OCI-LY3 (cell line): ENCODE data around the gene EGF.

Experiments
- H2AFZ ChIP-seq: fragments of 200-600, 300-600 bp; shearing (Covaris generic); 2 replicates; pipeline ENCODE4 v1.6.0; 2014; ENCODE audit warnings: antibody characterized with exemption, low read depth, low read length
- H3K27ac ChIP-seq: fragments of 200-600, 300-600 bp; sonication (generic); 2 replicates; pipeline ENCODE4 v1.5.1; 2014; ENCODE audit warnings: mild to moderate bottlenecking, low read length, moderate library complexity, mixed read lengths
- H3K27me3 ChIP-seq: fragments of 200-600, 300-600 bp; sonication (generic); 2 replicates; pipeline ENCODE4 v1.6.1; 2014; ENCODE audit warnings: low read depth, low read length, mixed read lengths
- H3K36me3 ChIP-seq: fragments of 200-600, 300-600 bp; sonication (generic); replicated peaks from 2 replicates; pipeline ENCODE3; 2014; ENCODE audit warnings: low read depth, low read length, mixed read lengths
- H3K4me1 ChIP-seq: fragments of 300-600, 200-600 bp; sonication (generic); 2 replicates; pipeline ENCODE4 v1.6.1; 2014; ENCODE audit warnings: low read length, mixed read lengths
- H3K4me2 ChIP-seq: fragments of 200-600, 300-600 bp; sonication (generic); 2 replicates; pipeline ENCODE4 v1.6.1; 2014; ENCODE audit warnings: low read length, mixed read lengths
- H3K4me3 ChIP-seq: fragments of 300-600, 200-600 bp; sonication (generic); 2 replicates; pipeline ENCODE4 v1.5.1; 2014; ENCODE audit warnings: antibody characterized with exemption, mild to moderate bottlenecking, low read length, moderate library complexity
- H3K79me2 ChIP-seq: fragments of 300-600, 200-600 bp; shearing (Covaris generic); 2 replicates; pipeline ENCODE4 v1.6.1; 2014; ENCODE audit warnings: mild to moderate bottlenecking, low read length, mixed read lengths
- H3K9ac ChIP-seq: fragments of 300-600, 200-600 bp; shearing (Covaris generic); 2 replicates; pipeline ENCODE4 v1.6.0; 2014; ENCODE audit warnings: mild to moderate bottlenecking, low read length, moderate library complexity
- H3K9me3 ChIP-seq: fragments of 200-600, 300-600 bp; shearing (Covaris generic); 2 replicates; pipeline ENCODE4 v1.6.1; 2014; ENCODE audit warnings: low read length, mixed read lengths; ENCODE audit not compliant: insufficient read depth
- H4K20me1 ChIP-seq: fragments of 200-600, 300-600 bp; sonication (generic); 2 replicates; pipeline ENCODE4 v1.6.1; 2016; ENCODE audit warnings: low read length, mixed read lengths; ENCODE audit not compliant: insufficient read depth
- CTCF ChIP-seq: fragments of 200-600, 300-600 bp; sonication (generic); IDR thresholded peaks from 2 replicates; pipeline ENCODE4 v1.5.1; 2014; ENCODE audit warnings: antibody characterized with exemption, low read length, low read depth
- EZH2phosphoT487 ChIP-seq: fragments of 200-600 bp; shearing (Covaris generic); IDR thresholded peaks from 2 replicates; pipeline ENCODE4 v1.6.1; 2018; ENCODE audit warnings: antibody characterized with exemption, mixed run types, low read depth

The EGF gene

DNA sequence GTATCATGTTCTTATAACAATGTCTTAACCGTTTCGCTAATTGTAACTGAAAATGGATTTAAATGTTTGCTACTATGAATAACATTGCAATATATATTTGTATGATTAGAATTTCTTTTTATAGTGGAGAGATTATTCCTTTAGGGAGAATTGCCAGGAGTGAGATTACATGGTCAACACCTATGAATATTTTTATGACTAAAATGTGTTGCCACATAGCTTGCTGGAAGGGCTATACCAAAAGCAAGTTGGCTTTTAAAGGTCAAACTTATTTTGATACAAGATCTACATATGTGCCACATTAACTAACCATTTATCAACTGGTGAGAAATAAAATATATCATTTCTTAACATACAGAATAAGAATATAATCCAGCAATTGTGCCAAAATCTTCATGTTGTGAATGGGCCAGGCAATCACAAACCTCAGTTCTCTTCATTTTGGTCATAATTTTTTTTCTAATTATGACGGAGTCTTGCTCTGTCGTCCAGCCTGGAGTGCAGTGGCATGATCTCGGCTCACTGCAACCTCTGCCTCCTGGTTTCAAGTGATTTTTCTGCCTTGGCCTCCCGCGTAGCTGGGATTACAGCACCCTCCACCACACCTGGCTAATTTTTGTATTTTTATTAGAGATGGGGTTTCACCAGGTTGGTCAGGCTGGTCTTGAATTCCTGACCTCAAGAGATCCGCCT lies 10.0 kb upstream of the EGF start:
- no peaks in the 10 kb centered on the region for H3K27me3 ChIP-seq
- no peak for TF ChIP-seq CTCF
- no peak for TF ChIP-seq EZH2phosphoT487

GRCh38 chr4:109908731-109909130 lies 4.0 kb upstream of the EGF start:
- Histone ChIP-seq H3K9ac (no peak overlapping the region), H3K36me3 (no peaks in the 10 kb centered on the region), H3K27ac (no peak overlapping the region), H4K20me1 (no peaks in the 10 kb centered on the region), H3K9me3 (no peaks in the 10 kb centered on the region), H3K79me2 (no peaks in the 10 kb centered on the region), H3K27me3 (no peaks in the 10 kb centered on the region), H3K4me2 (no peak overlapping the region), H3K4me1 (peaks cover 17% of the 10 kb centered on the region), H2AFZ (no peak overlapping the region), H3K4me3 (no peak overlapping the region)
- TF ChIP-seq EZH2phosphoT487 (no peak), CTCF (no peak)

More for the DNA sequence above, 10.0 kb upstream of the EGF start:
- Histone ChIP-seq H3K4me1 (no peaks in the 10 kb centered on the region), H3K27ac (no peak overlapping the region), H3K79me2 (no peaks in the 10 kb centered on the region), H3K4me2 (no peak overlapping the region), H2AFZ (no peak overlapping the region), H3K9me3 (peaks cover 3% of the 10 kb centered on the region; the same call in 1 of the 2 replicates), H4K20me1 (no peaks in the 10 kb centered on the region), H3K9ac (no peak overlapping the region), H3K4me3 (no peak overlapping the region), H3K36me3 (no peaks in the 10 kb centered on the region)

GRCh38 chr4:109910256-109910655 lies 2.4 kb upstream of the EGF start:
- Histone ChIP-seq H3K27ac (no peak overlapping the region), H2AFZ (no peak overlapping the region), H3K4me3 (no peak overlapping the region), H3K9ac (no peak overlapping the region), H3K27me3 (no peaks in the 10 kb centered on the region), H3K9me3 (no peaks in the 10 kb centered on the region), H4K20me1 (no peaks in the 10 kb centered on the region), H3K4me1 (peaks cover 32% of the 10 kb centered on the region), H3K4me2 (no peak overlapping the region), H3K36me3 (no peaks in the 10 kb centered on the region), H3K79me2 (no peaks in the 10 kb centered on the region)
- TF ChIP-seq EZH2phosphoT487: no peak
- TF ChIP-seq CTCF: no peak

DNA sequence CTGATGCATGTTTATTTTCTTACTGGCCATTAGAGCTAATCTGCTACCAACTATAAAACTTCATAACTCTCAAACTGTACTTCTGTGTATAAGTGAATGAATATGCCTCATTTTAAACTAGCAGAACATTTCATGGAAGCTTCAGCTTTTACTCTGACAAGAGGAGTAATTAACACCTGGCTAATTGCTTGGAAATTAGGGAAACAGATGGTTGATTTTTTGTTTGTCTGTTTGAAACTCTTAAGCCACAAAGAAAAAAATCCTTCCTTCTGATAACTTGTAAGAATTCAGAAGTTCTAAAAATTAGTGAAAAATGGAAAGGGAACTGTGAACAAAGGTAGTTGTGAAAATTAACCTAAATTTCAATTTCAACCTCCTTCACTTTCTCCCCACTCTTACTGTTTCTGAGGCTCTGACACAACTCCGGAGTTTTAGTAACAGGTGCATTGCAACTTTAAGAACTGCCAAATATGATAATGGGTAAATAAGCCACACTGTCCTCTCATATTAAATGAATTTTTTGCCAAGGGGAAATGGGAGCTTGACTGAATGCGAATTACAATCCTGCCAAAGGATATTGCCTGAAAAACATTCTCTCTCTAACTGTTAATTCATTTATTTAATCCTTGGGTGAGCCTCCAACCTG lies 1.0 kb downstream of the EGF start:
- H3K4me1 ChIP-seq: peaks cover 50% of the 10 kb centered on the region
- H4K20me1 ChIP-seq: no peaks in the 10 kb centered on the region
- H2AFZ ChIP-seq: no peak overlapping the region
- no peaks in the 10 kb centered on the region for H3K79me2 ChIP-seq
- no peak overlapping the region for H3K9ac ChIP-seq
- H3K27ac ChIP-seq: no peak overlapping the region
- no peak for TF ChIP-seq EZH2phosphoT487
- no peak for TF ChIP-seq CTCF
- peak overlapping the region; percentile 58 for H3K4me2 ChIP-seq
- no peaks in the 10 kb centered on the region for H3K9me3 ChIP-seq
- H3K27me3 ChIP-seq: no peaks in the 10 kb centered on the region
- no peak overlapping the region for H3K4me3 ChIP-seq
- no peaks in the 10 kb centered on the region for H3K36me3 ChIP-seq
